Stimulated activated CD8-positive, alpha-beta memory T cell treated with anti-CD3 and anti-CD28 coated beads, Interleukin-12 subunit alpha, Interleukin-12 subunit beta, amount 100 ng/mL, for 24 hours (primary cell): Measurements from ENCODE around the gene ZNF148.

Experiments
- DNase-seq: peaks from one replicate; pipeline ENCODE4 v3.0.0-alpha.2; 2020; ENCODE audit errors: extremely low read depth

ZNF148 gene

DNA sequence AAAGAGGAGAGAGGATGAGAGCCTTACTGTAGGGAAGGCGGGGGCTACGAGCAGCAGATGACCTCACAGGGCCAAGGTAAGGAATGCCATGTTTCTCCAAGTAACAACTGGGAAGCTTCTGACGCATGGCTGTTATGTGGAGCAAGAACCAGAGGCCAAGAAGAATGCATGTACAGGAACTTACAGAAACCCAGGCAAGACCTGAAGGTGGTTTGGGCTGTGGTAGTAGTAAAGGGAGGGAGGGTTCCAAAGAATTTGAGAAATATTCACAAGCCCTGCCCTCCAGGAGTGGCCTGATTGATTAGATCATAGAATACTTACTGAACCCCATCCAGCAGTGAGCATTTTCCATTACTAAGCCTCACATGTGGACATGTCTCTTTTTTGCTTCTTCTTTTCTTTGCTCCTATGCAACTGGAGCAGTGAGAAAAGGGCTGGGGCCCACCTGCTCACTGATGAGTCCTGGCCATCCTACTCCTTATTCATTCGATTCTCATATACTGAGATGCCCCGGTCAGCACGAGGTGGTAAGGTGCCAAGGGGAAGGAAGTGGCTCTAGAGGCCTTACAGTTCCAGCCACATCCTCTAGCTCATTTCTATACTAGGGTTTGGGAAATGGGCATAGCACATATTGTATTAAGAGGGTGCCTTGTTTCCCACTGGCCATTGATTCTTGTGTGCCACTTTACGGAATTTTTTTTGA, 154.2 kb downstream of the ZNF148 start:
- DNase-seq = no peak

DNA sequence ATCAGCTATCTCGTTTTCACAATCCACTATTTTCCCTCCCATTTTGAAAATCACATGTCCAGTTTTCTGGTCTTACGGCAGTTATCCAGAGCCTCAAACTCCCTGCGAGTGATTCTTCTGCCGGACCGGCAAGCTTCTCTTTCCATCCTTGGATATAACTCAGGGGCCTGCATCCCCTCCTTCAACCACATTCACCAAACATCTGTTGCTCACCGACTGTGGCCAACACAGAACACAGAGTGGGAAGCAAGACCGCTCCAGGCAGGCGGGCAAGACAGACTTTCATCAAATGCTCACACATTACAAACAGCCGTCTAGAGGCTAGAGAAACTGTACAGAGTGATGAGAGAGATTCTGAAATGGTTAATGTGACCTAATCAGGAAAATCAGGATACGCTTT, 154.9 kb downstream of the ZNF148 start:
- no peak for DNase-seq

DNA sequence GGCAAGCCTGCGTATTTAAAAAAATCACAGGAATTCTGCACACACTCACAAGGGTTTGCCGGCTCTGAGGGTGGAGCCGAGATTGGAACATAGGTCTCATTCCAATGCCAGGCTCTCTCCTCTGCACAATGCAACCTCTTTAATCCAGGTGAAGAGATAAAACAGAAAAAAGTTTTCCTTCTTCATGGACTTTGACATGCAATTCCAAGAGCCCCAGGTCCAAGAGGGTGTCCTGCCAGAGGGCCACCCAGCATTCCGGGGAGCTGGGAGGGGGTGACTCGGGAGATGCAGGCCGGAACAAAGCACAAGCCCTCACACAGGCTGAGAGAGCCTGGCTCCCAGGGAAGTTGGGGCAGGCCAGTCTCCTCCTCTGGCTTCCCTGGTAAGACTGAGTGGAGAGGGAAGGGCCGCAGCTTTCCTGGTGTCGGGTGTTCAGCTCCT, 155.8 kb downstream of the ZNF148 start:
- no peak for DNase-seq

DNA sequence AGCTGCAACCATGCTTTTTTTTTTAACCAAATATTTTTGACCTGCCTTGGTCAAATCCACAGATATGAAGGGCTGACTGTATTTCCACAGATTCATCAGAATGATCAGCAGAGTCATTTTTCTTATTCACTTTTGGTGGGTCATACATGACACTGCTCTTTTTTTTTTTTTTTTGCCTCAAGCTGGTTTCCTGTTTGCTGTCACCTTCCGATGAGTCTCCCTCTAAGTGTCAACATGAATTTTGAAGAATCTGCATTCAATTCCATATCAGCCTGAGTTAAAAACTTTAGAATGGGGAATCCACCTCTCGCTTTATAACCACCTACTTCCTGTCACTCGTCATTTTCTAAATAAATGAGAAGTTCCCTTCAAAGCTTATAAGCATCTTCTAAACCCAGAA, 160.4 kb downstream of the ZNF148 start:
- DNase-seq = no peak

DNA sequence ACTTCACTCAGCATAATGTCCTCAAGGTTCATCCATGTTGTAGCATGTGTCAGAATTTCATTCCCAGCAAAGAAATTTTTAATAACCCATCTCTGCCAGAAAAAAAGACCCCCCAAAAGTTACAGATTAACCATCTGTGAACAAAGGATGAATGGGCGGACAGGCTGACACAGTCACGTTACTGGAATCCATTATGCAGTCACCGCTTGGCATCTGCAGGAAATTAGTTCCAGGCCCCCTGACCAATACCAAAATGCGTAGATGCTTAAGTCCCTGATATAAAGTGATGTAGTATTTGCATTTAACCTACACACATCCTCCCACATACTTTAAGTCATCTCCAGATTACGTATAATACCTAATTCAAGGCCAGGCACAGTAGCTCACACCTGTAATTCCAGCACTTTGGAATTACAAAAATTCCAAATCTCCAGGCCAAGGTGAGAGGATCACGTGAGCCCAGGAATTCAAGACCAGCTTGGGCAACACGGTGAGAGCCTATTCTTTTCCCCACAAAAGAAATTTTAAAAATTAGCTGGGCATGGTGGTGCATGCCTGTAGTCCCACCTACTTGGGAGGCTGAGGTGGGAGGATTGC, 161.1 kb downstream of the ZNF148 start:
- no peak for DNase-seq

DNA sequence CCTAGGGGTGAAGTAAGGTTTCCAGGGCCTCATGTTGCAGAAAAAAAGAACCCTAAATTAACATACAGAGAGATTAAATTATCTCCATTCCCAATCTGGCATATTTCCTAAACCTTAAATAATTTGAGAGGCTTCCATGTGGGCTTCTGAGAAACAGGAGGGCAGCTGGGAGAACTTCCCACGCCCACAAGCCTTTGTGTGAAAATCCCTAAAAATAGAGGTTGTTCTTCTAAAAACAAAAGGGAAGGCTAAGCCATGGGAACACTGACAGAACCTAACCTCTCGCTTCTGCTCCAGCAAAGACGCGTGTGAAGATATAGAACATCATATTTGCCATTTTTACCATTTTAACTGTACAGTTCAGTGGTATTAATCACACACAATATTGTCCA, 161.8 kb downstream of the ZNF148 start:
- no peak for DNase-seq

DNA sequence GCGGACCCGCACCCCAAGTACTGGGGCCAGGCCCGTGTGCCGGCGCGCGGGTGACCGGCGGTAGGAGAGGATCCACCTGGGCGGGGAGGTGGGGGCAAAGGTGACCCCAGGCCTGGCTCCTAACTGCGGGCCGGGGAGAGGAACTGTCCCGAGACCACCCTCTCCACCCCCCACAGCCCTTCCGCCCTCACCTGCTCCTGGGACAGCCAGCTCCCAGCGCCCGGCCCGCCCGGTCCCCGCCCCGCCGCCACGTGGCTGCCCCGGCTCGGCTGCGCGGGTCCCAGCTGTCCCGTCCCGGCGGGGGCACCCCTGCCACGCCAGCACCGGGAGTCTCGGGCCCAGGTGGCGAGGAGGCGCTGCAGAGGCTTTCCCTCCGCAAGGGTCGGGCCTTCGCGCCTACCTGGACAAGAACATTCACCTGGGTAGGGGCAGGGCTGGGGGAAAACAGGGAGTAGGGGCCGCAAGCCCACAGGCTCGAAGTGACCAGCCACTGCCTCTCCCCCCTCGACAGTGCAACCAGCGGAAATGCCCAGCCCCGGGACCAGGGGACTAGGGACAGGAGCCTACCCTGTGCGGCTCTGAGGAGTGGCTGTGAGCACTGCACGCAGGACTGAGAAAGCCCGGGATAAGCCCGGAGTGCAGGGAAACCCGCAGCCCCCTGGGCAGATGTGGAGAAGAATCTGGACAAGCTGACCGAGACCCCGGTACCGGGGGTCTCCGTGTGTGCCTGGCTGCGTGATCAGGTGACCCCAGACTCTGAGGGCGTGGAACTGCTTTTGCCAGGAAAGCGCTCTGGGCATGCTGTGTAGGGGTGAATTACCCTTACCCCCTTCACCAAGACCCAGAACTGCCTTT, 162.4 kb downstream of the ZNF148 start, which contains the start of gene SLC12A8:
TSS of gene SLC12A8 (minus strand) at position 240 of the 855 bp plus-strand sequence. CDS start 1,399 bp downstream, outside the sequence.
- no peak for DNase-seq

DNA sequence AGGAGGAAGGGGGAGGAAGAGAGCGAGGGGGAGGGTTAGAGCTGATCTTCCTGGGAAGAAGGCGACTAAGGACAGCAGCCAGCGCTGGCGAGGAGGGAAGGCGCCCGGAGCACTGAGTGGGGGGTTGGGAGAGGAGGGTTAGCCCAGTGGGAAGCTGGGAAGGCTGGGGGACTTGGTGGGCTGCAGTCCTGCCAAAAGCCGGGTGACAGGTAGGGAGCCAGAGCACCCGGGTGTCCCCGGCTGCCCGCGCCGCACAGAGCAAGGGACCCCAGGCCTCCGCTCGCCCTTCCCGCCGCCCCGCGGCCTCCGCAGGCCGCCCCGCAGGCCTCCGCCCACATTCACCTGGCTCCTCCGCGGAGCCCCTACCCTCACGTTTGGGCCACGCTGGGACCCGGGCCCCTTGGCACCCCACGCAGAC, 163.0 kb downstream of the ZNF148 start:
- no peak for DNase-seq

DNA sequence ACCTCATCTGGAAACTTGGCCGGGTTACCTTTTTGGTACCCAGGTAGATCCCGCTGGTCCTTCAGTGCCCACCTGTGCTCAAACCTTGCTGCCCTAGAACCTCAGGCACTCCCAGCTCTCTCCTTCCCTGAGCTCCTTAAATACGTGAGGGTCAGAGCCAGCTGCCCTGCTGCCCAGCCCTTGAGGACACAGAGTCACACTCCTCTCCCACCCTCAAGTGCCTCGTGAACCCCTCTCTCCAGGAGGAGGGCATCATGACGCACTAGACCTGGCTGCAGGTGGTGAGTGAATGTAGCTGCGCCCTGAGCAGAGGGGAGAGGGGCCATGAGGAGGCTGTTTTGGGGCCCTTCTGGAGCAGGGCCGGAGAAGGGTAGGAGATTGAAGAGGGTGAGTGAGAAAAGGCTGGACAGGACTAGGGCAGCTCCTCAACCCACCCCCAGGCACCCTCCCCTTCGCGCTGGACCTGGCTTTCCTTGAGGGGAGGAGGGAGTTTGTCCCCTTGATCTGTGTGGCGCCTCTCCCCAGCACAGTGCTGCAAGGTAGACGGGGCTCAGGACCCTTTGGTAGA, 163.5 kb downstream of the ZNF148 start:
- no peak for DNase-seq

DNA sequence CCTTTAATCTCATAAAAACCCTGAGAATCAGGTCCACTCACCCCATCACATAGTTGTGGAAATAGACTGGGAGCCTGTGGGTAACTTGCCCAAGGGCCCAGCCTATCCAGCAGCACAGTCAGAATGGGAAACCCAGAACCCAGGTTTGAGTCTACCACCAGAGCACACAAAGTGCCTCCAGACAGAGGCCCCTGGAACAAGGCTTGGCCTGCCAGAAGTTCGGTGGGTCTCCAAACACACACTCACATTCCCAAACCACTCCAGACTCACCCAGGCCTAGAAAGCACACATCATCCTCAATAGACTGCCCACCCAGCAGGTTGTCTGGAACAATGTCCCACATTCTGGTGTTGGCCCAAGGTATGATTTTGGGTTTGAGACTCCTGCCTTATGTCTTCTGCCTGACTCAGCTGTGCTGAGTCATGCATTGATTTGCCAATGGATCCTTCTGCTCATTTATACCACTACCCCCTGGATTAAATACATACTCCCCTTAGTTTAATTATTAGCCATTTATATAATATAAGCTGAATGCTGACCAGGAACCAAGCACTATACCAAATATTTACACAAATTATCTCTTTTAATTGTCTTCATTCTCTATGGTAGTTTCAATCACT, 167.1 kb downstream of the ZNF148 start:
- no peak for DNase-seq

DNA sequence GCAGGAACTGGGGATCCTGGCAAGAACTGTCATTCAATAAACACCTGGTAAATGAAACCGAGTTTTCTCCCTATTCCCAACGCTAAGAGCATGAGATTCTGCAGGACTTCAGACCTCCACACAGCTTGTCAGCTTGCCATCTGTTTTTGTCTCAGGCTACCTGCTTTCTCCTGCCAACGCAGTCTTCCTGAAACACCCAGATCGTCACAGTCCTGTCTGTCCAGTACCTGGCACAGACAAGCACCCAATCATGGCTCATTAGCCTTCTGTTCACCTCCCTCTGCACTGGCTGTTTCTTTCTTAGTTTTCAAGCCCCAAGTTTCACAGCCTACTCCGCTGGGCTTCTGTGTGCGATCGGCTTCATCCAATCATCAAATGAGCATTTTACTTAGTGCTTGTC, 167.6 kb downstream of the ZNF148 start:
- DNase-seq = no peak

DNA sequence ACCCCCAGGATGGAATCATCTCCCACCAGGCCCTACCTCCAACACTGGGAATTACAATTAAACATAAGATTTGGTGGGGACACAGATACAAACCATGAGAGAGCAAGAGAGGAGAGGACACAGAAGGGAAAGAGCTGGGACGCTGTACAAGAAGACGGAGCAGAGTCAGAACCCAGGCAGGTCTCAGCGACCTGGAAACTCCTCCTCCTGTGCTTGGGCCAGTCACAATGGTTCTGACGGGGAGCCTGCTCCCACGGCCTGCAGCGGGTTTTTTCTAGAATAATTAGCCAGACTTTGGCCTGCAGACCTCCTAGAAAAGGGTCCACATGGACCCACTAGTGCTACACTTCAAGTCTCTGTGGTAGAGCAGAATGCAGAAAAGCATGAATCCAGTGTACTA, 168.2 kb downstream of the ZNF148 start:
- DNase-seq = no peak

DNA sequence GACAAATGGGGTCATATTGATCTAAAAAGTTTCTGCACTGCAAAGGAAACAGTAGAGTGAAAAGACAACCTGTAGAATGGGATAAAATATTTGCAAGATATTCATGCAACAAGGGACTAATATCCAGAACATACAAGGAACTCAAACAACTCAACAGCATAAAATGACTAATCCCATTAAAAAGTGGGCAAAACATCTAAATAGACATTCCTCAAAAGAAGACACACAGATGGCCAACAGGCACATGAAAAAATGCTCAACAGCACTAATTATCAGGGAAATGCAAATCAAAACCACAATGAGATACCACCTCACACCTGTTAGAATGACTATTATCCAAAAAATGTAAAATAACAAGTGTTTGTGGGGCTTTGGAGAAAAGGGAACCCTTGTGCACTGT, 171.4 kb downstream of the ZNF148 start:
- DNase-seq = no peak

DNA sequence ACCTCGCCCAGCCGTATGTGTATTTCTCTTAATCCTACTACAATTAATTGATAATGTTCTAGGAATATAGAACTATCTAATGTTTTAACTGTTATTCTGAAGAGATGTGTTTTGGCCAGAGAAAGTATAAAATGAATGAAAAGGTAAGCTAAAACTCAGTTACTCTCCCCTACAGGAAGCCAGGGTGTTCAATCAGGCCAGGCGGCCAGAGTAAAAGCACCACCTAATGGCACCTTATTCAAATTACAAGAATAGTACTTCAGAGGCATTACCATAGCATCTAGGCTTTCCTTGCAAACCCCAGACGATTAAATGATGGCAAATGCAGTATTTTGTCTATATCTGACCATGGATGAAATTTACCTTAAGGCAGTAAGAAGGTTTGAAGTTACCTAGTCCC, 172.9 kb downstream of the ZNF148 start:
- no peak for DNase-seq

DNA sequence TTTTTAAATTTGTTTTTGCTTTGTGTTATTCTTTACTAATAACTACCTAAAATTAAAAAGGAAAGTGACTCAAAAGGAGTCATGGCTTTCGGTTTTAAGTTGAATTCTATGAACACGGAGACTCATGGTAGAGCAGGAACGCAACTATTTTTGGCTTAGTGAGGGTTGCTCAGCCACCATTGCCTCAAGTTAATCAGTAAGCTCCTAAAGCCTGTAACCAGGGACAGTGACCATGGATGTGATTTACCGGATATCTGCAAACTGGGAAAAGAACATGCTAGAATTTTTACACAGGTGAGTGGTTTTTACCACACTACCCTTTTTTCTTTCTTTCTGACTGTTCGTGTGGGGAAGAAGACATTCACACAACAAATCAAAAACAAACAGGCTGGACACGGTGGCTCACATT, 174.4 kb downstream of the ZNF148 start:
- DNase-seq = no peak

DNA sequence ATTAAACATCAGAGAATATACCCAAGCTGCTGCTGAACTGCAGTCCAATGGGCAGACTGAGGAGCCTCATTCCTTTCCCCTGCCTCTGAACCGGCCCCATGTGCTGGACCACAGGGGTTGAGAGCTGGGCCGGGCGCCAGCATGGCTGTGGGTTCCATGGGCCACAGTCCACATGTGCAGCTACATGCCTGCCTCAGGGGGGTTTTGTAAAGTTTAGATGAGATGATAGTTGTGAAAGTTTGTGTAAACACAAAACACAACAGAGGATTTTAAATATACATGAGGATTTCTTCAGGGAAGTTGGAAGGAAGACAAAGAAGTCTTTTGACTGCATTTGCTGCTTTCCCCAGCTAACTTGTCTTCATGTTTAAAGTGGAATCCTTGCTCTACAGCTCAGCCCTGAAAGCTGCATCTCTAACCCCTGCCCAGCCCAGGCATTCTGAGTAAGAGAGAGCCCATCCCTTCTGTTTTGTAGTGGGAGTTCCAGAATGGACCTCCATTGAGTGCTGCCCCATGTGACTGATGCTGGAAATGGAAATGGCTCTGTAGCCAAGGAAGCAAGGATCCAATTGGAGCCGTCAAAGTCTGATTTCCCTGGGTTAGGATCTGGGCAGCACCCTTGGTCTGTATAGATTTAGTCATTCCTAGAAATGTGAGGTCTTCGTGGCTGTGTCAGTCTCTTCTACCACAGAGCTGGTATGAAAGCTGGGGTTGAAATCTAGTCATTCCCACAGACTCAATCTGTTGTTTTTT, 180.1 kb downstream of the ZNF148 start:
- DNase-seq = no peak

DNA sequence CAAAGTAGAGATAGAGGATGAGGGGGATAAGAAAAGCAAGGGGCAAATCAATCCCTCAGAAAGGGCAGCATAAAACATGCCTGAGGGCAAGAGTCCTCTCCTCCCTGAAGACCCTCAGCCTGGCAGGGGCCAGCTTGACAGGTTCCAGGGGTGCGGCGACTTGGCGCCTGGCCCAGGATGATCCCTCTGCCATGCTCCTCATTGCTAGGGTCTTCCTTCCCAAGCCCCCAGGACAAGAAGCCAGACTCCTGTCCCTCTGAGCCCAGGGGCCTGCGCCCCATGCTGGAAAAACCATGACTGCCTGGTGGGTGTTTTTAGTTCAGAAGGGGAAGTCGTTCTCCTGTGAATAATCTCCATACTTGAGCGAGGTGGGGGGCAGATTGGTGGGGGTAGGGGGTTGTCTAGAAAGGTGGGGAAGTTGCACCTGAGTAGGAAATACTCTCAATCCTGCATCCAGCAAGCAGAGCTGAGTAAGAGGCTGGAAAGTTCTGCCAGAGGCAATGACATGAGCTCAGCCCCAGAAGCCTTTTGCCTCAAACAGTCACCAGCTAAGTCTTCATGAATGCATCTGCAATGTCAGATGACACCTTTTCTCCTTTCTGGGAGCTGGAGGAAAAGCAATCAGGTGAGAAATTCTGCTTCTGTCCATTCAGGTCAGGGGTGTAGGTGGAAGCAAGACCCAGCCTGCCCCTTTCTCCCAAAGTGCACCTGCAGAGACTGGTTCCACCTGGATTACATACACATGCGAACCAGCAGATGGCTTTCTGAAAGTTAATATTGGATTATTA, 180.9 kb downstream of the ZNF148 start:
- no peak for DNase-seq

DNA sequence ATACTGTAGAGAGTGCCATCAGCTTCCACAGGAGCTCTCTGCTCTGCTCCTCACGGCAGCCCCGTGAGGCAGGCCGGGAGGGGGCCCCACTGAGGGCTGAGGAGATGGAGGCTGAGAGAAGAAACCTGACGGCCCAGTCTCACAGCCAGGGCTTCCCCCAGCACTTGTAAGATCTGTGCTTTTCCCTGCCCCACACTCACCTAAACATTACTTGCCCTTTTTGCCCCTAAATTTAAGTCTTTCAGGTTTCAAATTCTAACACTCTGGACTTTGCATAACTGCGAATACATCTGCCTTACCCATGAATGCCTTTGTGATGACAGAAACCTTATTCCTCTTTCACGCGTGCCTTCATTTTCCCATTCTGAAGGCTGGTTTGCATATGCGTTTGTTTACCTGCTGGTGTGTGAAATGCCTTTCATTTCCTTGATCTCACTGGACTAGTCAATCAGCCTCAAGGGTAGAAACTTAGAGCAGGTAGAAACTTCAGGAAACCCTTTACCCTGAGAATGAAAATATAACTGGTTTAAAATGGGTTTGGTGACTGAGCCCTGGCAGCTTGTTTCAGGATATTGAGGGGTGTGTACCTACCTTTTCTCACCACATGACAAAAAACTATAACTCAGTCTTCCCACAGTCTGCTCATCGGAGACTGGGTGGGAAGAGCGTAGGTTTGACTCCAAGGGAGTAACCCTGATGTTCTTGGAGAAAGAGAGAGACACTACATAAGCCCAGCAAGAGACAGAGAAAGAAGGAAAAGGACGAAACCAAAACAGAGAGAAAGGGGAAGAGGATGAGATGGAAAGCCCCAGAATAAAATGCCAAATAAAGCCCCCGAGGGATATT, 182.7 kb downstream of the ZNF148 start:
- no peak for DNase-seq

DNA sequence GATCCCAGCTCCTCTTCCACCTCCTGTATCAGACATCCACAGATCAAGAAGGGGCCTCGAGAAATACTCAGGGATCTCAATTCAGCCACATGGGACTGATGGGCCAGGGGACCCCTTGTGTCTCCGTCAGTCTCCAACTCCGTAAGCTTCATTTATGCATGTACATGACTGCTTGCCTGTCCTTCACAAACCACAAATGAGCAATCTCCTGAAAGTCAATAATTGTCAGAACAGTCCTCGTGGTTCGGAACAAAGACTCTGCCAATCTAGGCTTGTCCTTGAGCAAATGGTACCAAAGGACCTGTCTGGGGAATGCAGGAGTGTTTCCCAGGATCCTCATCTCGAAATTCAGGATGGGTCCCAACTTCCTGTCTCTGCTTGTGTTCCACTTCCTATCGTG, 183.4 kb downstream of the ZNF148 start:
- no peak for DNase-seq
